HepG2 (cell line): ENCODE measurements around the gene FMN2. TPM values are rescaled to one million over a fixed set of nuclear protein-coding genes. Genes with fewer than 3 reads are reported as not detected.
"Not testable (repeated sequence)": the region's sequence is repeated elsewhere in the genome, so short reads cannot be mapped to it uniquely, and the experiment has no call there.

Experiments
- ATAC-seq: fragments of 200-7000 bp; cut with Tn5 transposase; 3 replicates; pipeline ENCODE4 v1.9.1; 2020; ENCODE audit warnings: mild to moderate bottlenecking, moderate library complexity
- BruUV-seq: library from RNA; stranded (reverse); fragments of 400-500 nt; replicated peaks from 2 replicates; lab custom pipeline; 2021; lab: Mats Ljungman, UMichigan
- CTCF ChIA-PET: fragments of 300-600 bp; formaldehyde crosslinking; extraction: SDS; loops from one replicate; lab custom pipeline; 2021; ENCODE audit warnings: low total read pairs, inconsistent platforms, low intra/inter-chr PET ratio; lab: Yijun Ruan, JAX
- POLR2A ChIA-PET: fragments of 350-600 bp; sonication (Branson Sonifier 250); formaldehyde crosslinking; loops from one replicate; lab custom pipeline; 2020; ENCODE audit warnings: antibody characterized with exemption, inconsistent platforms; lab: Yijun Ruan, JAX
- DNase-seq: peaks from one replicate; pipeline ENCODE4 v3.0.0-alpha.2; 2015; ENCODE audit warnings: low spot score
- FAIRE-seq: peaks from 3 replicates; lab custom pipeline; 2011; peaks lifted over from hg19 to GRCh38; lab: Jason Lieb, UNC
- H2AFZ ChIP-seq: one replicate; pipeline ENCODE4 v1.6.1; 2011; ENCODE audit warnings: low read length, inconsistent platforms
- H3K27ac ChIP-seq: fragments of 300-600 bp; 3 replicates; pipeline ENCODE4 v1.8.0; 2011; ENCODE audit warnings: mixed run types, mild to moderate bottlenecking, mixed read lengths, low read length, inconsistent platforms; ENCODE audit not compliant: insufficient read depth; ENCODE audit errors: extremely low read length
- H3K27me3 ChIP-seq, 2 experiments: fragments of 200-600 bp in 1 of 2; 2 replicates in 1 of 2; 3 replicates in 1 of 2; pipeline versions ENCODE4 v1.6.0 to v1.8.0; 2011; ENCODE audit warnings: low read length in 2 of 2, mild to moderate bottlenecking in 2 of 2, moderate library complexity in 2 of 2, inconsistent platforms in 1 of 2; ENCODE audit not compliant: insufficient read depth in 2 of 2, control insufficient read depth in 1 of 2
- H3K36me3 ChIP-seq, 2 experiments: fragments of 200-600 bp in 1 of 2; replicated peaks in 1 of 2; 2 replicates in 1 of 2; 3 replicates in 1 of 2; pipeline versions ENCODE4 v1.5.1 to v1.8.0; 2011; ENCODE audit warnings: low read length in 2 of 2, inconsistent platforms in 1 of 2; ENCODE audit not compliant: insufficient read depth in 2 of 2, control insufficient read depth in 1 of 2
- H3K4me1 ChIP-seq: 2 replicates; pipeline ENCODE4 v1.5.1; 2012; ENCODE audit warnings: low read length, inconsistent platforms; ENCODE audit not compliant: insufficient read depth
- H3K4me2 ChIP-seq: 2 replicates; pipeline ENCODE4 v1.6.0; 2011; ENCODE audit warnings: low read depth, low read length, inconsistent platforms
- H3K4me3 ChIP-seq, 3 experiments: fragments of 200-600 bp in 1 of 3; sonication (generic), shearing (Covaris generic) in 1 of 3; replicated peaks in 1 of 3; 2 replicates each; pipeline ENCODE4 v1.5.1; 2011 to 2016; ENCODE audit warnings: low read length in 3 of 3, inconsistent platforms in 2 of 3, low read depth in 2 of 3, mild to moderate bottlenecking in 2 of 3, control low read depth in 1 of 3, mixed read lengths in 1 of 3; ENCODE audit not compliant: insufficient read depth in 1 of 3
- H3K79me2 ChIP-seq: one replicate; pipeline ENCODE4 v1.6.1; 2011; ENCODE audit warnings: low read length, inconsistent platforms; ENCODE audit not compliant: insufficient read depth
- H3K9ac ChIP-seq: 2 replicates; pipeline ENCODE4 v1.6.0; 2011; ENCODE audit warnings: mild to moderate bottlenecking, low read depth, low read length, inconsistent platforms; ENCODE audit not compliant: insufficient read depth
- H3K9me3 ChIP-seq: 2 replicates; pipeline ENCODE4 v1.5.1; 2012; ENCODE audit warnings: mild to moderate bottlenecking, low read length
- H4K20me1 ChIP-seq: 2 replicates; pipeline ENCODE4 v1.6.0; 2011; ENCODE audit warnings: inconsistent platforms, mild to moderate bottlenecking, low read length, moderate library complexity; ENCODE audit not compliant: insufficient read depth
- CEBPB ChIP-seq: IDR thresholded peaks from 2 replicates; pipeline ENCODE4 v1.6.1; 2011; ENCODE audit warnings: low read depth, low read length, improper control_type of control experiment, borderline replicate concordance
- DMAP1 ChIP-seq: IDR thresholded peaks from 2 replicates; pipeline ENCODE4 v1.6.1; 2016
- MAF1 ChIP-seq: sonication (generic); formaldehyde crosslinking; IDR thresholded peaks from 2 replicates; pipeline ENCODE4 v1.5.0; 2020; ENCODE audit warnings: missing genetic modification reagents, borderline replicate concordance
- WGBS: methylation state at CpG from one replicate; pipeline ENCODE4 v1.1.6; 2017; ENCODE audit warnings: low lambda C conversion rate; 5-methylcytosine and 5-hydroxymethylcytosine counted together
- in situ Hi-C: cut with HindIII; loops from 2 replicates; pipeline ENCODE4 v1.10.0; 2017; ENCODE audit warnings: low pct_unique_long_range_greater_than_20kb; ENCODE audit not compliant: extremely low pct_ligation_motif_present
- intact Hi-C: fragments of 100-400 bp; cut with micrococcal nuclease; formaldehyde crosslinking; loops from one replicate; pipeline ENCODE4 v1.10.0; 2022; ENCODE audit not compliant: unreplicated experiment
- polyA plus RNA-seq, 8 experiments: library from polyadenylated mRNA; depleted of rRNA in 3 of 8; stranded (reverse) in 7 of 8; unstranded in 1 of 8; fragments of >200 nt; fragmentation: Illumina TruSeq in 4 of 8; extraction: Trizol in 4 of 8; gene quantifications; 2 replicates each; pipeline versions ENCODE4 v1.2.1 to v1.2.3, GENCODE V29; 2011 to 2016; ENCODE audit warnings: low read depth in 4 of 8, missing spikeins in 1 of 8, mixed read lengths in 1 of 8; ENCODE audit not compliant: insufficient read depth in 1 of 8
- total RNA-seq, 5 experiments: library from RNA; depleted of rRNA; stranded (reverse); fragments of >200 nt; fragmentation: Illumina TruSeq; extraction: Trizol; gene quantifications; 2 replicates each; pipeline ENCODE4 v1.2.3, GENCODE V29; 2016; ENCODE audit warnings: low read depth in 1 of 5
- TF ChIP-seq, protein P1 (sequence below): sonication (generic); formaldehyde crosslinking; IDR thresholded peaks from 2 replicates; pipeline ENCODE4 v1.4.0; 2020; ENCODE audit warnings: low read depth, mild to moderate bottlenecking, missing genetic modification reagents
- TF ChIP-seq, protein P2 (sequence below): sonication (generic); formaldehyde crosslinking; IDR thresholded peaks from 2 replicates; pipeline ENCODE4 v1.5.0; 2020; ENCODE audit warnings: missing genetic modification reagents, mild to moderate bottlenecking, borderline replicate concordance

The FMN2 gene
- total and polyA plus RNA-seq, 2 of the 13 experiments (the other 11 are each of a cell fraction or from before 2014, with no cell fraction given), result not detected

DNA sequence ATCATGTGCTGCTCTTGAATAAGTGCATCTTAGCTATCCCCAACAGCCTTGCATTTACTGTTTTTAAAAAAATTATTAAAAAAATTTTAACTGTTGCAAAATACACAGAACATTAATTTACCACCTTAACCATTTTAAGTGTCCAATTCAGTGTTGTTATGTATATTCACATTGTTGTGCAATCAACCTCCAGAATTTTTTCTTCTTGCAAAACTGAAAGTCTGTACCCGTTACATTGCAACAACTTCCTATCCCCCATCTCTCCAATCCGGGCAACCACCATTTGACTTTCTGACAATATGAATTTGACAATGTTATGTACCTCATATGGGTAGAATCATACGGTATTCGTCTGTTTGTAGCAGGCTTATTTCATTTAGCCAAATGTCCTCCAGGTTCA, 83.1 kb downstream of the FMN2 start:
- DNase-seq (no peak), FAIRE-seq (no peak), ATAC-seq (no peak)
- whole genome bisulfite sequencing, result 47% methylated on average over 4 of the region's 4 CpGs
- intact Hi-C loops, result no loop called here
- in situ Hi-C loops, result loop anchor here (25.0 kb wide), 1 partner anchor 513 kb away; no protein-coding TSS in a partner anchor
- Histone ChIP-seq H4K20me1 (no peaks in the 10 kb centered on the region), H3K9ac (no peak overlapping the region), H3K4me3 (no peak overlapping the region), H3K9me3 (no peaks in the 10 kb centered on the region), H3K27ac (no peak overlapping the region), H3K4me1 (no peaks in the 10 kb centered on the region), H2AFZ (no peak overlapping the region), H3K27me3 (no peaks in the 10 kb centered on the region; a peak in 1 of 5 replicates), H3K36me3 (no peaks in the 10 kb centered on the region), H3K79me2 (no peaks in the 10 kb centered on the region), H3K4me2 (no peak overlapping the region)
- no TSS peak for BruUV-seq
- POLR2A ChIA-PET, result no interaction called here
- TF ChIP-seq CEBPB, result peak; percentile 44; the same call in 1 of the 2 replicates
- TF ChIP-seq MAF1, result no peak
- CTCF ChIA-PET, result no interaction called here

DNA sequence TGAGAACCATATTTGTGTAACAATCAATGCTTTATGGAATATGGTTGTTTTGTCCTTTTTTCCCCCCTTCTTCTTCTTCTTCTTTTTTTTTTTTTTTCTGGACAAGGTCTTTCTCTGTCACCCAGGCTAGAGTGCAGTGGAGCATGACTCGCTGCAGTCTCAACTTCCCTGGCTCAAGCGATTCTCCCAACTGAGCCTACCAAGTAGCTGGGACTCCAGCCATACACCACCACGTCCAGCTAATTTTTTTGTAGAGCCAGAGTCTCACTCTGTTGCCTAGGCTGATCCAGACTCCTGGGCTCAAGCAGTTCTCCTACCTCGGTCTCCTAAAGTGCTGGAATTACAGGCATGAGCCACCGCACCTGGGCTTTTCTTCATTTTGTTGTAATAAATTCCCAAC, 86.7 kb downstream of the FMN2 start:
- Histone ChIP-seq H2AFZ (no peak overlapping the region), H3K4me3 (no peak overlapping the region), H4K20me1 (no peaks in the 10 kb centered on the region), H3K27me3 (no peaks in the 10 kb centered on the region; a peak in 1 of 5 replicates), H3K4me1 (no peaks in the 10 kb centered on the region), H3K79me2 (no peaks in the 10 kb centered on the region), H3K4me2 (no peak overlapping the region), H3K27ac (no peak overlapping the region), H3K36me3 (no peaks in the 10 kb centered on the region), H3K9me3 (no peaks in the 10 kb centered on the region), H3K9ac (no peak overlapping the region)
- DNase-seq (no peak), ATAC-seq (no peak), FAIRE-seq (no peak)
- in situ Hi-C loops (loop anchor here (25.0 kb wide), 1 partner anchor 509 kb away; no protein-coding TSS in a partner anchor), intact Hi-C loops (no loop called here)
- BruUV-seq, result no TSS peak
- no peak for TF ChIP-seq DMAP1 (CRISPR knock-in tag)
- TF ChIP-seq, protein P1, sequence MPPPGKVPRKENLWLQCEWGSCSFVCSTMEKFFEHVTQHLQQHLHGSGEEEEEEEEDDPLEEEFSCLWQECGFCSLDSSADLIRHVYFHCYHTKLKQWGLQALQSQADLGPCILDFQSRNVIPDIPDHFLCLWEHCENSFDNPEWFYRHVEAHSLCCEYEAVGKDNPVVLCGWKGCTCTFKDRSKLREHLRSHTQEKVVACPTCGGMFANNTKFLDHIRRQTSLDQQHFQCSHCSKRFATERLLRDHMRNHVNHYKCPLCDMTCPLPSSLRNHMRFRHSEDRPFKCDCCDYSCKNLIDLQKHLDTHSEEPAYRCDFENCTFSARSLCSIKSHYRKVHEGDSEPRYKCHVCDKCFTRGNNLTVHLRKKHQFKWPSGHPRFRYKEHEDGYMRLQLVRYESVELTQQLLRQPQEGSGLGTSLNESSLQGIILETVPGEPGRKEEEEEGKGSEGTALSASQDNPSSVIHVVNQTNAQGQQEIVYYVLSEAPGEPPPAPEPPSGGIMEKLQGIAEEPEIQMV (CRISPR knock-in tag), result no peak
- TF ChIP-seq, protein P2, sequence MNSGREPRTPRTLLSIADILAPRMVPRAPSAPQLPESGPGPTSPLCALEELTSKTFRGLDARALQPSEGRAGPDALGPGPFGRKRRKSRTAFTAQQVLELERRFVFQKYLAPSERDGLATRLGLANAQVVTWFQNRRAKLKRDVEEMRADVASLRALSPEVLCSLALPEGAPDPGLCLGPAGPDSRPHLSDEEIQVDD (CRISPR knock-in tag), result no peak
- WGBS, result 2% methylated on average over 5 of the region's 5 CpGs
- POLR2A ChIA-PET, result no interaction called here
- CTCF ChIA-PET, result no interaction called here

DNA sequence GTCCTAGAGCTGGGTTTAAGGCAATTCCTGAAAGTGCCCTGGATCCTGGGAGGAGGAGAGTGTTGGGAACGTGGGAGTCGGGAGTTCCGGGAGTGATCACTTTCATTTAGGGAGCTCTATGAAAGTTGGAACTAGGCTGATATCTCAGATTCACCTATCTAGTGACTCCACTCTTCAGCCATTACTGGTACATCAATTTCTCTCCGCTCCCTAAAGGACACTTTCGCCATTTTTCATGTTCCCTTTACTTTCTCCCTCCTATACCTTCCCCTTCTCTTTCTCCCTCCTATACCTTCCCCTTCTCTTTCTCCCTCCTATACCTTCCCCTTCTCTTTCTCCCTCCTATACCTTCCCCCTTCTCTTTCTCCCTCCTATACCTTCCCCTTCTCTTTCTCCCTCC, 93.0 kb downstream of the FMN2 start:
- CTCF ChIA-PET, H3K9ac ChIP-seq, H3K27me3 ChIP-seq, H3K4me3 ChIP-seq, ATAC-seq, H3K4me2 ChIP-seq, FAIRE-seq, H3K9me3 ChIP-seq, POLR2A ChIA-PET, H3K4me1 ChIP-seq, intact Hi-C loops, DNase-seq, H3K27ac ChIP-seq, H4K20me1 ChIP-seq, H2AFZ ChIP-seq, H3K79me2 ChIP-seq, BruUV-seq, H3K36me3 ChIP-seq: not testable (repeated sequence)
- in situ Hi-C loops, result loop anchor here (25.0 kb wide), 1 partner anchor 503 kb away; no protein-coding TSS in a partner anchor
- 6% methylated on average over 5 of the region's 5 CpGs for WGBS
